ENCODE data around the gene RNU6-1. TPM values are rescaled to one million over a fixed set of nuclear protein-coding genes. Genes with fewer than 3 reads are reported as not detected.

The RNU6-1 gene
- total RNA-seq, 2 donors from 2014 or later: not detected

- H3K4me3 ChIP-seq: peak overlapping the region; percentile 23
- no peak overlapping the region for H3K9ac ChIP-seq (ENCODE audit: low read depth in 2 of 2, low read length in 2 of 2)
- H3K9me3 ChIP-seq: no peaks in the 10 kb centered on the region
- no peak overlapping the region for H3K27ac ChIP-seq
- H3K36me3 ChIP-seq: no peaks in the 10 kb centered on the region
- H3K4me1 ChIP-seq: peaks cover 15% of the 10 kb centered on the region
- intact Hi-C loops (cut with DNase I): no loop called here
- DNase-seq: no peak
- peaks cover 91% of the 10 kb centered on the region for H3K27me3 ChIP-seq
- no peak for TF ChIP-seq CTCF (IDR thresholded peaks at IDR 0.05)
These were observed 16.3 kb downstream of the RNU6-1 start for GRCh38 chr15:67823314-67824196.

DNA sequence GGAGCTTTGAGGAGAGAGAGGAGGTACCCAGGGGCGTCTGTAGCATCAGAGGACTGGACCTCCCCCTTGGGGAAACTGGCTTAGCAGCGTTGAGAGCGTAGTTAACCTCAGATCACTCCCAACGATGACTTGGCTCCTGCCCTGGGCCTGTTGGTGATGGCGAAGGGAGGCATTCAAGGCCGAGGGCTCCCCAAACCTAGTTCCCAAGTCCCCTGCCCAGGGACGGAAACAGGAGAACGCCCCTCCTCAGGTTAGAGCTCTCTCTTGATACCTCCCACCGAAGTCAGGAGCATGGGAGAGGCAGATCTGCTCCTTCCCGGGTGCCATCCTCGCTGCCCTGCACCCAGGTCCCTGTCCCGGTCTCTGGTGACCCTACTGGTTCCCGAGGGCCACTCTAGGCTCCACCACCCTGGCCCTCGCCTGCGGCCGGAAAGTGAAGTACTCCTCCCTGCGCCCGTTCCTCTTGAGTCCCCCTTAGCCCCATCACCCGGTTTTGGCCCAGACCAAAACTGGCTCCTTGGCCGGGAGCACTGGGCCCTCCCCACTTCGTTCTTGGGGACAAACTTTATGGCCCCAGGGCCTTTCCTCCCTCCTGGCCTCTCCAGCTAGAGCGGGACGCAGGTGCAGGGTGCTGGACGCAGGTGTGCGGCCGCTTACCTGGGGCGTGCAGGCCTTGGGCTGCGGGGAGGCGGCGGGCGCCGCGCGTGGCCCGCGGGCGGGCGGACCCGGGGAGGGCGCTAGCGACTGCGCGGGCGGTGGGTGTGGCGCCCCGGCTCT is 17.1 kb downstream of the RNU6-1 start:
- Histone ChIP-seq H3K9ac (ENCODE audit: low read depth in 2 of 2, low read length in 2 of 2) (no peak overlapping the region), H3K27ac (no peak overlapping the region), H3K36me3 (no peaks in the 10 kb centered on the region), H3K27me3 (peaks cover 83% of the 10 kb centered on the region), H3K4me1 (peaks cover 7% of the 10 kb centered on the region), H3K4me3 (no peak overlapping the region), H3K9me3 (no peaks in the 10 kb centered on the region)
- TF ChIP-seq CTCF (IDR thresholded peaks at IDR 0.05): no peak
- intact Hi-C loops (cut with DNase I): no loop called here
- DNase-seq: no peak

- H3K36me3 ChIP-seq: no peaks in the 10 kb centered on the region
- H3K27me3 ChIP-seq: peaks cover 75% of the 10 kb centered on the region
- intact Hi-C loops (cut with DNase I): no loop called here
- no peak overlapping the region for H3K27ac ChIP-seq
- H3K4me1 ChIP-seq: peaks cover 6% of the 10 kb centered on the region
- no peak overlapping the region for H3K9ac ChIP-seq (ENCODE audit: low read depth in 2 of 2, low read length in 2 of 2)
- no peaks in the 10 kb centered on the region for H3K9me3 ChIP-seq
- TF ChIP-seq CTCF (IDR thresholded peaks at IDR 0.05): no peak
- H3K4me3 ChIP-seq: no peak overlapping the region
- no peak for DNase-seq
These were observed 17.9 kb downstream of the RNU6-1 start for GRCh38 chr15:67821784-67822440.

- no peaks in the 10 kb centered on the region for H3K36me3 ChIP-seq
- H3K4me1 ChIP-seq: peaks cover 6% of the 10 kb centered on the region
- H3K27me3 ChIP-seq: peaks cover 67% of the 10 kb centered on the region
- H3K9me3 ChIP-seq: no peaks in the 10 kb centered on the region
- intact Hi-C loops (cut with DNase I): no loop called here
- DNase-seq: peak; percentile 42
- no peak overlapping the region for H3K4me3 ChIP-seq
- no peak overlapping the region for H3K27ac ChIP-seq
- H3K9ac ChIP-seq (ENCODE audit: low read depth in 2 of 2, low read length in 2 of 2): no peak overlapping the region
- no peak for TF ChIP-seq CTCF (IDR thresholded peaks at IDR 0.05)
These were observed 18.7 kb downstream of the RNU6-1 start for GRCh38 chr15:67820992-67821783.

Data from colonic mucosa (tissue), 4 donors.